A549 (cell line): ENCODE data around the gene RPS4Y1. TPM values are rescaled to one million over a fixed set of nuclear protein-coding genes. Genes with fewer than 3 reads are reported as not detected.

ENCODE experiments used
- ATAC-seq, 2 experiments: fragments of 200-7000 bp in 1 of 2; fragments of >200 bp in 1 of 2; cut with Nextera tagmentation in 1 of 2; cut with Tn5 transposase in 1 of 2; 3 replicates each; pipeline versions ENCODE4 v1.8.0 to v1.9.1; 2018 to 2020; ENCODE audit warnings: mild to moderate bottlenecking in 1 of 2, moderate library complexity in 1 of 2
- CTCF ChIA-PET: fragments of 300-600 bp; sonication (Branson Sonifier 250); formaldehyde crosslinking; extraction: SDS; loops from one replicate; lab custom pipeline; 2021; ENCODE audit warnings: antibody characterized with exemption, inconsistent platforms; lab: Yijun Ruan, JAX
- POLR2A ChIA-PET: fragments of 350-600 bp; formaldehyde crosslinking; extraction: SDS; loops from one replicate; lab custom pipeline; 2021; ENCODE audit warnings: antibody characterized with exemption, inconsistent platforms; lab: Yijun Ruan, JAX
- DNase-seq, 2 experiments: peaks; one replicate each; pipeline versions ENCODE4 v3.0.0 to v3.0.0-alpha.2; 2011 to 2016; ENCODE audit warnings: low read depth in 1 of 2, low spot score in 1 of 2
- FAIRE-seq: peaks from 2 replicates; lab custom pipeline; 2011; peaks lifted over from hg19 to GRCh38; lab: Jason Lieb, UNC
- H3K27ac ChIP-seq, 2 experiments: fragments of >200 bp; sonication (Bioruptor Twin); formaldehyde crosslinking; 3 replicates each; pipeline ENCODE4 v1.5.1; 2016 to 2017
- H3K4me1 ChIP-seq: fragments of >200 bp; sonication (Bioruptor Twin); formaldehyde crosslinking; 3 replicates; pipeline ENCODE4 v1.6.1; 2016
- H3K4me2 ChIP-seq: fragments of >200 bp; sonication (Bioruptor Twin); formaldehyde crosslinking; 3 replicates; pipeline ENCODE4 v1.6.1; 2016
- H3K4me3 ChIP-seq: fragments of >200 bp; sonication (Bioruptor Twin); formaldehyde crosslinking; 3 replicates; pipeline ENCODE4 v1.5.1; 2016
- H3K9me3 ChIP-seq: fragments of >200 bp; sonication (Bioruptor Twin); formaldehyde crosslinking; 3 replicates; pipeline ENCODE4 v1.6.1; 2016
- BHLHE40 ChIP-seq: IDR thresholded peaks from 2 replicates; pipeline ENCODE4 v1.6.1; 2012; ENCODE audit warnings: low read depth, low read length, inconsistent platforms
- CBX2 ChIP-seq: fragments of 200-600 bp; sonication (generic); IDR thresholded peaks from 2 replicates; pipeline ENCODE4 v1.6.1; 2016; ENCODE audit warnings: low read depth, mild to moderate bottlenecking, borderline replicate concordance
- CHD2 ChIP-seq: fragments of 150-350 bp; IDR thresholded peaks from 2 replicates; pipeline ENCODE4 v1.6.1; 2014; ENCODE audit warnings: low read length; ENCODE audit not compliant: partially characterized antibody
- FOSB ChIP-seq: fragments of 250-450 bp; sonication (Bioruptor Pico); IDR thresholded peaks from 2 replicates; pipeline ENCODE4 v1.5.0; 2020; ENCODE audit warnings: mild to moderate bottlenecking, moderate library complexity
- FOSL2 ChIP-seq, 2 experiments: fragments of 450-650 bp in 1 of 2; fragments of >200 bp in 1 of 2; sonication (Bioruptor Twin) in 1 of 2; formaldehyde crosslinking; IDR thresholded peaks; 2 replicates each; pipeline versions ENCODE4 v1.5.0 to v1.6.1; 2016 to 2020; ENCODE audit warnings: mild to moderate bottlenecking in 1 of 2, moderate library complexity in 1 of 2
- FOXS1 ChIP-seq: fragments of 250-450 bp; sonication (Bioruptor Pico); IDR thresholded peaks from 2 replicates; pipeline ENCODE4 v1.5.0; 2020; ENCODE audit warnings: mild to moderate bottlenecking, moderate library complexity
- GATA3 ChIP-seq: IDR thresholded peaks from 2 replicates; pipeline ENCODE4 v1.6.1; 2012; ENCODE audit warnings: borderline replicate concordance
- HEYL ChIP-seq: fragments of 250-450 bp; sonication (Bioruptor Pico); IDR thresholded peaks from 2 replicates; pipeline ENCODE4 v1.8.0; 2021; ENCODE audit warnings: mild to moderate bottlenecking, moderate library complexity
- HOXA7 ChIP-seq: fragments of 250-450 bp; sonication (Bioruptor Pico); IDR thresholded peaks from 2 replicates; pipeline ENCODE4 v1.5.0; 2020; ENCODE audit warnings: mild to moderate bottlenecking, moderate library complexity
- HOXB13 ChIP-seq: fragments of 250-450 bp; sonication (Bioruptor Pico); IDR thresholded peaks from 2 replicates; pipeline ENCODE4 v1.5.0; 2020; ENCODE audit warnings: low read depth, mild to moderate bottlenecking, moderate library complexity
- KDM5A ChIP-seq: fragments of 200-600 bp; sonication (generic); IDR thresholded peaks from 2 replicates; pipeline ENCODE4 v1.6.1; 2016; ENCODE audit warnings: antibody characterized with exemption, mild to moderate bottlenecking
- MAFK ChIP-seq: fragments of 450-650 bp; IDR thresholded peaks from 2 replicates; pipeline ENCODE4 v1.6.1; 2014; ENCODE audit not compliant: partially characterized antibody
- RFX5 ChIP-seq: fragments of 450-650 bp; IDR thresholded peaks from 2 replicates; pipeline ENCODE4 v1.7.1; 2014; ENCODE audit warnings: antibody characterized with exemption, mild to moderate bottlenecking, moderate library complexity
- RNF2 ChIP-seq: fragments of 200-600 bp; sonication (generic); IDR thresholded peaks from 2 replicates; pipeline ENCODE4 v1.6.1; 2016; ENCODE audit warnings: low read depth, mild to moderate bottlenecking, antibody characterized with exemption, moderate library complexity, borderline replicate concordance
- SMC3 ChIP-seq: fragments of >200 bp; sonication (Bioruptor Twin); formaldehyde crosslinking; IDR thresholded peaks from 3 replicates; pipeline ENCODE4 v1.6.1; 2018; ENCODE audit warnings: inconsistent platforms
- TFCP2L1 ChIP-seq: fragments of 250-450 bp; sonication (Bioruptor Pico); IDR thresholded peaks from 2 replicates; pipeline ENCODE4 v1.5.0; 2021; ENCODE audit warnings: mild to moderate bottlenecking
- WGBS: methylation state at CpG from one replicate; pipeline ENCODE4 v1.1.6; 2017; ENCODE audit errors: missing lambda C conversion rate; 5-methylcytosine and 5-hydroxymethylcytosine counted together
- polyA plus RNA-seq, 4 experiments: library from polyadenylated mRNA; depleted of rRNA in 3 of 4; stranded (reverse); fragments of >200 nt; fragmentation: RNase III in 1 of 4; extraction: RNeasy Plus Mini Kit Qiagen cat#74134 plus additional on column Dnase treatment in 1 of 4; gene quantifications; 2 replicates in 3 of 4; 3 replicates in 1 of 4; pipeline ENCODE4 v1.2.3, GENCODE V29; 2011 to 2017
- TF ChIP-seq, protein P1 (sequence below): fragments of 150-350 bp; IDR thresholded peaks from 2 replicates; pipeline ENCODE4 v1.6.1; 2014; ENCODE audit warnings: low read depth, mild to moderate bottlenecking, low read length
- TF ChIP-seq, protein P2 (sequence below): fragments of >200 bp; sonication (Bioruptor Twin); formaldehyde crosslinking; IDR thresholded peaks from 3 replicates; pipeline ENCODE4 v1.6.1; 2016
- TF ChIP-seq, protein P3 (sequence below): fragments of >200 bp; sonication (Bioruptor Twin); formaldehyde crosslinking; IDR thresholded peaks from 2 replicates; pipeline ENCODE4 v1.6.1; 2016
- TF ChIP-seq, protein P4 (sequence below): fragments of 450-650 bp; IDR thresholded peaks from 2 replicates; pipeline ENCODE4 v1.6.1; 2014; ENCODE audit warnings: antibody characterized with exemption
- TF ChIP-seq, protein P5 (sequence below): fragments of >200 bp; sonication (Bioruptor Twin); formaldehyde crosslinking; IDR thresholded peaks from 3 replicates; pipeline ENCODE4 v1.5.1; 2016
- TF ChIP-seq, protein P6 (sequence below): IDR thresholded peaks from 2 replicates; pipeline ENCODE4 v1.6.1; 2012

Gene RPS4Y1
- polyA plus RNA-seq, 2 of the 4 experiments (the other 2 are of a cell fraction) = 233 to 632 TPM

DNA sequence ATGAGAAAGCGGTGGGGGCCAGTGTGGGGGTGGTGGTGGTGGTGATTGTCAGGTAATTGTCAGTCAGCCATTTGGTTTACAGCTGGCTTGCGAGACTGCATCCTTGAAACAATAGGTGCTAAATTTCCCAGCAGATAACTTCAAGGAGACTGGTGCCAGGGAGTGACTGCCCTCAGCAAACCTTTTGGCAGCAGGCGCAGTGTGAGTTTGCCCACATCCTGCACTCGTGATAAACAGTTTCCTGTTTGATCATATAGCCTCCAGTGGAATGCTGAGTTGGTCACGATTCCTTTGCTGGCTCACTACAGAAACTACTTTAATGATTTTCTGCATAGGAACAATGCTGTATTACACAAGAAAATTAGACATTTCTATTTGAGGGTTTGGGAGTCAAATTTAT lies 46.0 kb downstream of the RPS4Y1 start:
- Histone ChIP-seq H3K27ac (no peak overlapping the region), H3K4me3 (no peak overlapping the region), H3K9me3 (no peaks in the 10 kb centered on the region), H3K4me1 (no peaks in the 10 kb centered on the region), H3K4me2 (no peak overlapping the region)
- WGBS = 60% methylated on average over 5 of the region's 5 CpGs
- POLR2A ChIA-PET = no interaction called here
- CTCF ChIA-PET = no interaction called here
- no peak for FAIRE-seq
- TF ChIP-seq RFX5 = no peak
- TF ChIP-seq, protein P1, sequence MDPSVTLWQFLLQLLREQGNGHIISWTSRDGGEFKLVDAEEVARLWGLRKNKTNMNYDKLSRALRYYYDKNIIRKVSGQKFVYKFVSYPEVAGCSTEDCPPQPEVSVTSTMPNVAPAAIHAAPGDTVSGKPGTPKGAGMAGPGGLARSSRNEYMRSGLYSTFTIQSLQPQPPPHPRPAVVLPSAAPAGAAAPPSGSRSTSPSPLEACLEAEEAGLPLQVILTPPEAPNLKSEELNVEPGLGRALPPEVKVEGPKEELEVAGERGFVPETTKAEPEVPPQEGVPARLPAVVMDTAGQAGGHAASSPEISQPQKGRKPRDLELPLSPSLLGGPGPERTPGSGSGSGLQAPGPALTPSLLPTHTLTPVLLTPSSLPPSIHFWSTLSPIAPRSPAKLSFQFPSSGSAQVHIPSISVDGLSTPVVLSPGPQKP = no peak
- TF ChIP-seq, protein P2, sequence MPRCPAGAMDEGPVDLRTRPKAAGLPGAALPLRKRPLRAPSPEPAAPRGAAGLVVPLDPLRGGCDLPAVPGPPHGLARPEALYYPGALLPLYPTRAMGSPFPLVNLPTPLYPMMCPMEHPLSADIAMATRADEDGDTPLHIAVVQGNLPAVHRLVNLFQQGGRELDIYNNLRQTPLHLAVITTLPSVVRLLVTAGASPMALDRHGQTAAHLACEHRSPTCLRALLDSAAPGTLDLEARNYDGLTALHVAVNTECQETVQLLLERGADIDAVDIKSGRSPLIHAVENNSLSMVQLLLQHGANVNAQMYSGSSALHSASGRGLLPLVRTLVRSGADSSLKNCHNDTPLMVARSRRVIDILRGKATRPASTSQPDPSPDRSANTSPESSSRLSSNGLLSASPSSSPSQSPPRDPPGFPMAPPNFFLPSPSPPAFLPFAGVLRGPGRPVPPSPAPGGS = no peak
- TF ChIP-seq, protein P3, sequence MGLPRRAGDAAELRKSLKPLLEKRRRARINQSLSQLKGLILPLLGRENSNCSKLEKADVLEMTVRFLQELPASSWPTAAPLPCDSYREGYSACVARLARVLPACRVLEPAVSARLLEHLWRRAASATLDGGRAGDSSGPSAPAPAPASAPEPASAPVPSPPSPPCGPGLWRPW = no peak
- TF ChIP-seq, protein P4, sequence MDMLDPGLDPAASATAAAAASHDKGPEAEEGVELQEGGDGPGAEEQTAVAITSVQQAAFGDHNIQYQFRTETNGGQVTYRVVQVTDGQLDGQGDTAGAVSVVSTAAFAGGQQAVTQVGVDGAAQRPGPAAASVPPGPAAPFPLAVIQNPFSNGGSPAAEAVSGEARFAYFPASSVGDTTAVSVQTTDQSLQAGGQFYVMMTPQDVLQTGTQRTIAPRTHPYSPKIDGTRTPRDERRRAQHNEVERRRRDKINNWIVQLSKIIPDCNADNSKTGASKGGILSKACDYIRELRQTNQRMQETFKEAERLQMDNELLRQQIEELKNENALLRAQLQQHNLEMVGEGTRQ = no peak
- DNase-seq = no peak
- no peak for ATAC-seq

DNA sequence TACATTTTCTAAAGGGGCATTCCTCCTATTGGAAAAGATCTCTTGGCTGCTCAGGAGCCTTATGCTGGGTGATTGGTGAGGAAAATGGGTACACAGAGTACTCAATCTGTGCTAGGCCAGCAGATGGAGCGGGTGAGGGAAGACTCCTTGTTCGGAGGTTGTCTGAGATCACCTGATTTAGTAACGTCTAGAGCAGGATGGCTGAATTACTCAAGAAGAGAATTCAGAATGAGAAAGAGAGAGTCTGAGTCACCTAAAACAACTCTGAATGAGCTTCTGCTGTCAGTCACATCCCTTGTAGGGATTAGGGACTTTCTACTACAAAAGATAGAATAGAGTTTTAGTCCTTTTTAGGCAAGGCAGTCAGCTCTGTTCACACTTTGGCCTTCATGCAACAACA lies 46.6 kb downstream of the RPS4Y1 start:
- ATAC-seq = peak; percentile 59
- TF ChIP-seq FOSB = no peak
- TF ChIP-seq, protein P1 = no peak
- TF ChIP-seq, protein P2 = no peak
- no peak for TF ChIP-seq HEYL (CRISPR knock-in tag)
- no peak for TF ChIP-seq MAFK
- TF ChIP-seq, all 56 proteins: peak for 0
- CTCF ChIA-PET = no interaction called here
- 65% methylated on average over 3 of the region's 3 CpGs for WGBS
- no peaks in the 10 kb centered on the region for H3K9me3 ChIP-seq
- POLR2A ChIA-PET = no interaction called here
- no peak overlapping the region for H3K4me2 ChIP-seq
- no peak overlapping the region for H3K4me3 ChIP-seq
- no peak overlapping the region for H3K27ac ChIP-seq
- FAIRE-seq (no peak), DNase-seq (peak in 1 of 2 experiments; percentile 9)
- H3K4me1 ChIP-seq = no peaks in the 10 kb centered on the region

DNA sequence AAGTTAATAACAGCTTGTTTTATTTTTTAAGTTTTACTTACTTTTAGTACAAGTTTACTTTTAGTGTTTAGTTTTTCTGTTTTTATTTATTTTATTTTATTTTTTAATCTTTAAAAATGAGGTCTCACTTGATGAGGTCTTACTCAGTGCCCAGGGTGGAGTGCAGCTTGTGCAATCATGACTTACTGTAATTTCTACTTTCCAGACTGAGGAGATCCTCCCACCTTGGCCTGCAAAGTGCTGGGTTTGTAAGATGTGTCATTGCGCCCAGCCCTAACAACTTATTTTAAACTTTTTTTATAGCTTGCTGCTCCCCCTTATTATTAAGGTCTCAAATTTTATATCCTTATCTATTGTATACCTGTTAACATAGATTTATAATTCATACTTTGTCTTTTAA lies 52.1 kb downstream of the RPS4Y1 start:
- H3K4me1 ChIP-seq = no peaks in the 10 kb centered on the region
- no peak overlapping the region for H3K4me2 ChIP-seq
- H3K27ac ChIP-seq = no peak overlapping the region
- CTCF ChIA-PET = no interaction called here
- no peaks in the 10 kb centered on the region for H3K9me3 ChIP-seq
- H3K4me3 ChIP-seq = no peak overlapping the region
- FAIRE-seq = no peak
- POLR2A ChIA-PET = no interaction called here
- no peak for DNase-seq
- no peak for ATAC-seq
- 100% methylated on average over 1 of the region's 1 CpG for WGBS
- TF ChIP-seq, protein P3 = no peak
- TF ChIP-seq CBX2 (no peak), RNF2 (no peak), HOXB13 (CRISPR knock-in tag) (no peak), GATA3 (no peak), SMC3 (no peak), KDM5A (no peak), CHD2 (no peak), HEYL (CRISPR knock-in tag) (no peak), FOXS1 (CRISPR knock-in tag) (no peak), FOSL2 (IDR thresholded peaks at IDR 0.05) (no peak), FOSL2 (CRISPR knock-in tag; IDR thresholded peaks at IDR 0.05) (no peak), BHLHE40 (no peak), TFCP2L1 (CRISPR knock-in tag) (no peak), MAFK (no peak), HOXA7 (no peak)
- TF ChIP-seq, protein P5, sequence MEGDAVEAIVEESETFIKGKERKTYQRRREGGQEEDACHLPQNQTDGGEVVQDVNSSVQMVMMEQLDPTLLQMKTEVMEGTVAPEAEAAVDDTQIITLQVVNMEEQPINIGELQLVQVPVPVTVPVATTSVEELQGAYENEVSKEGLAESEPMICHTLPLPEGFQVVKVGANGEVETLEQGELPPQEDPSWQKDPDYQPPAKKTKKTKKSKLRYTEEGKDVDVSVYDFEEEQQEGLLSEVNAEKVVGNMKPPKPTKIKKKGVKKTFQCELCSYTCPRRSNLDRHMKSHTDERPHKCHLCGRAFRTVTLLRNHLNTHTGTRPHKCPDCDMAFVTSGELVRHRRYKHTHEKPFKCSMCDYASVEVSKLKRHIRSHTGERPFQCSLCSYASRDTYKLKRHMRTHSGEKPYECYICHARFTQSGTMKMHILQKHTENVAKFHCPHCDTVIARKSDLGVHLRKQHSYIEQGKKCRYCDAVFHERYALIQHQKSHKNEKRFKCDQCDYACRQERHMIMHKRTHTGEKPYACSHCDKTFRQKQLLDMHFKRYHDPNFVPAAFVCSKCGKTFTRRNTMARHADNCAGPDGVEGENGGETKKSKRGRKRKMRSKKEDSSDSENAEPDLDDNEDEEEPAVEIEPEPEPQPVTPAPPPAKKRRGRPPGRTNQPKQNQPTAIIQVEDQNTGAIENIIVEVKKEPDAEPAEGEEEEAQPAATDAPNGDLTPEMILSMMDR = no peak
- TF ChIP-seq, protein P6, sequence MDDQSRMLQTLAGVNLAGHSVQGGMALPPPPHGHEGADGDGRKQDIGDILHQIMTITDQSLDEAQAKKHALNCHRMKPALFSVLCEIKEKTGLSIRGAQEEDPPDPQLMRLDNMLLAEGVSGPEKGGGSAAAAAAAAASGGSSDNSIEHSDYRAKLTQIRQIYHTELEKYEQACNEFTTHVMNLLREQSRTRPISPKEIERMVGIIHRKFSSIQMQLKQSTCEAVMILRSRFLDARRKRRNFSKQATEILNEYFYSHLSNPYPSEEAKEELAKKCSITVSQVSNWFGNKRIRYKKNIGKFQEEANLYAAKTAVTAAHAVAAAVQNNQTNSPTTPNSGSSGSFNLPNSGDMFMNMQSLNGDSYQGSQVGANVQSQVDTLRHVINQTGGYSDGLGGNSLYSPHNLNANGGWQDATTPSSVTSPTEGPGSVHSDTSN = no peak
- TF ChIP-seq, protein P4 = no peak
